Central memory CD8-positive, alpha-beta T cell (primary cell): ENCODE results near the gene TRERF1.

Experiments
- ATAC-seq: fragments of 150-1000 bp; cut with Tn5 transposase; replicated peaks from 2 replicates; pipeline ENCODE4 v1.10.0; 2022; ENCODE audit warnings: mild to moderate bottlenecking, moderate FRiP score, moderate number of reproducible peaks; ENCODE audit not compliant: poor library complexity, severe bottlenecking; ENCODE audit errors: extremely low read depth
- DNase-seq, 2 donors: peaks; one replicate each; pipeline ENCODE4 v3.0.0; 2021; ENCODE audit warnings: low spot score in 2 of 2
- H3K27ac Mint-ChIP-seq: one replicate; pipeline ENCODE4 v1.8.0; 2022; ENCODE audit warnings: low read depth, mild to moderate bottlenecking, moderate library complexity, mixed read lengths
- H3K27me3 Mint-ChIP-seq: one replicate; pipeline ENCODE4 v1.8.0; 2022; ENCODE audit warnings: mixed read lengths
- H3K36me3 Mint-ChIP-seq: one replicate; pipeline ENCODE4 v1.8.0; 2022; ENCODE audit warnings: mild to moderate bottlenecking, moderate library complexity, mixed read lengths; ENCODE audit not compliant: insufficient read depth
- H3K4me1 Mint-ChIP-seq: one replicate; pipeline ENCODE4 v1.8.0; 2022; ENCODE audit warnings: mixed read lengths
- H3K4me3 Mint-ChIP-seq: one replicate; pipeline ENCODE4 v1.8.0; 2022; ENCODE audit warnings: mild to moderate bottlenecking, moderate library complexity, mixed read lengths
- H3K9me3 Mint-ChIP-seq: one replicate; pipeline ENCODE4 v1.8.0; 2022; ENCODE audit warnings: mixed read lengths

TRERF1 gene

DNA sequence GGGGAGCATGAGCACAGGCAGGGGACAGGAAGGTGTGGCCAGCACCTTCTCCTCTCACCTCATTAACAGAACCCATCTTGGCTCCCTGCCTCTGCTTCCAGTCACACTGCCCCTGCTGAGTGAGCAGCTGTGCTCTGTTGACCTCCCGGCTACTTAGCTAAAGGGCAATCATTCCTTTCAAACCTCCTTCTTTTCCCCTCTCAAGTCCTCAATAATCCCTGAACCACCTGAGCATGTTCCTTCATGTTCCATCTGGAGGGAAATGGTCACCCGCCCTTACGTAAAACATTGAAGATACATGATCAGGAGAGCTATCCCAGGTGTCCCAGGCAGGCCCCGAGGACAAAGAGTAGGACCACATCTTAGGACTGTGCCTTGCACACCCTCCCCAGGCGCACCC, 212.4 kb downstream of the TRERF1 start:
- H3K9me3 Mint-ChIP-seq, result no peaks in the 10 kb centered on the region
- H3K4me3 Mint-ChIP-seq, result no peak overlapping the region
- no peak for DNase-seq
- peak overlapping the region; percentile 68 for H3K27ac Mint-ChIP-seq
- H3K4me1 Mint-ChIP-seq, result peaks cover 28% of the 10 kb centered on the region
- ATAC-seq, result no peak
- no peaks in the 10 kb centered on the region for H3K27me3 Mint-ChIP-seq
- peaks cover 48% of the 10 kb centered on the region for H3K36me3 Mint-ChIP-seq

DNA sequence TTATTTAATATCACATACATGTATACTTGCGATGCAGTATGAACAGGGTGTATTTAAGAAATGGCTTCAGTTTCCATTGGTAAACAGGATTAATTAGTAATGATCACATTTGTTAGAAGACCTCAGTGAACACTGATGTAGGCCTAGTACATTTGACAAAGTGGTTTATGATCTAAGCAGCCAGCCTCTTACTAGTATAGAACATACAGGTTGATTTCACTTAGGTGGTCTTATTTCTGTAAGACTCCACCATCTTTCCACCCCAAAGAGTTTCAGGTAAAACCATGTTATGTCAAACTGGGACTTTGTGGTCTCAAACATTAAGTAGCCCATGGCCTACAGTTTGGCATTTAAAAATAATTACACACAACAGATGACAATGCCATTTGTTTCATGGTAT, 213.9 kb downstream of the TRERF1 start:
- Mint-ChIP-seq H3K9me3 (no peaks in the 10 kb centered on the region), H3K4me3 (no peak overlapping the region), H3K36me3 (peaks cover 46% of the 10 kb centered on the region), H3K27ac (peak overlapping the region; percentile 78), H3K27me3 (no peaks in the 10 kb centered on the region), H3K4me1 (peaks cover 28% of the 10 kb centered on the region)
- ATAC-seq, result no peak
- no peak for DNase-seq

DNA sequence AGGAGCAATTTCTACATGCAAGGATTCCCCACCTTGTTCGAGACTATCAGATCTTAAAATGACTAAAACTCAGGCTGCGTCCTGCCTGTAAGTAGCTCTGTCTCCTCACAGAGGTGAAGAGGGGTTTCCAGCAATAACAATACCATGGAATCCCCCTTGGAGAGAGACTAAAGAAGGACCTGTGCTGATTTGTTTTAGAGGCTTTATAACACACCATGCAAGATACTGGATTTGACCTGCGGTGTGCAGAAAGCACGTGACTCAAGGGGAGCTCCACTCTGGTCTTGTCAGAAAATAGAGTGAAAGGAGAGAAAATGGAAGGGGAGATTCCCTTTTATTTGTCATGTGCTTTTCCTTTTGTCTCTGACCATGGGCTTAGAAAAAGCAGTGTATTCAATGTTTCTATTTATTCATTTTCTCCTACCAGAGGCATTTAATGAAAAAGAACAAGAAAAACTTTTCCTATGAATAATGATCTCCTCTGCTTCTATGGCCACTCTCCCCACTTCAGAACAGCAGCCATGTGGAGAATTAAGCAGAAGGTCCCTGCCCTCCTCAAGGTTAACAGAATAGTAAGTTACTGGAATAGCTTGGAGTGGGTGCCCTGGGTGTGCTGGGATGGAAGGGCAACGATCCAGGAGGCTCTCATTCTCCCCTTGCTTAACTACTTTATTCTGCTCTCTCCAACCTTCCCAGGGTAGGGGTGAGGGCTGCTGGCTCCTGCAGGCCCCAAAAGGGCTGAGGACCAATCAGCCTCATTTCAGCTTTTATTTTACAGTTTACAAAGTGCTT, 214.8 kb downstream of the TRERF1 start:
- Mint-ChIP-seq H3K27ac (peak overlapping the region; percentile 78), H3K4me3 (no peak overlapping the region), H3K36me3 (peaks cover 45% of the 10 kb centered on the region), H3K4me1 (peaks cover 28% of the 10 kb centered on the region), H3K9me3 (no peaks in the 10 kb centered on the region), H3K27me3 (no peaks in the 10 kb centered on the region)
- ATAC-seq (no peak), DNase-seq (no peak)

DNA sequence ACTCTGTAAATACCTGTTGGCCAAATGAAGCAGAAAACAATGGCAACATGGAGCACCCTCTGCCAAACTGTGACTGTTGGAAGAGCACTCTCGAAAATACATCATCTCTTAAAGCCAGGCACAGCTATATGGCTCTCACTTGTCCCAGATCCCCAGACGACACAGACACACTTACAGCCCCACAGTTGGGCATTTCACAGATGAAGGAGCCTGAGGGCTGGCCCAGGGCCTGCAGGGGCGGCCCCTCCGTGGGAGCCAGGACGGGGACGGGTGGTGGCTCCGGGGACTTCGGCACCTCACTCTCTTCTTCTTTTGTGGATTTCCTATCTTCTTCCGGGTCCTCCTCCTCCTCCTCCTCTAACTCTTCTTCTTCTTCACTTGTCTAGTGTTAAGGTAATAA, 215.7 kb downstream of the TRERF1 start:
- Mint-ChIP-seq H3K27ac (peak overlapping the region; percentile 78), H3K9me3 (no peaks in the 10 kb centered on the region), H3K27me3 (no peaks in the 10 kb centered on the region), H3K4me1 (peaks cover 28% of the 10 kb centered on the region), H3K36me3 (peaks cover 40% of the 10 kb centered on the region), H3K4me3 (no peak overlapping the region)
- no peak for DNase-seq
- no peak for ATAC-seq

DNA sequence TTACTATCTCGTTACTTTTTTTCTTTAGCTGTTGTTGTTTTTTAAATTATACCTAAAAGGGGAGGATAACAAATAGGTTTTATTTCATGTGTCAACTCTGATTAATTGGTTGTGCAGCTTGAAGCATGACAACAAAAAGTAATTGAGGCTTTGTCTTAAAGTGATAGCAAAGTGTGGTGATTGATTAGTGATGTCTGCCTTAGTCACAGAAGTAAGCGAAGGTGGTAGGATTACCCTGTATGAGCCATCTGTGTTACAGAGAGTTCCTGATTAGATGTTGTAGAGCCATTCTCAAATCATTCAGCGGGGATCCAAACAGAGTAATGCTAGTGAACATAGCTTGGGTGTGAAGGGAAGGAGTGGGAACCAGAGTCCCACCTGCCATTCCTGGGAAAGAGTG, 219.7 kb downstream of the TRERF1 start:
- no peaks in the 10 kb centered on the region for H3K9me3 Mint-ChIP-seq
- ATAC-seq, result no peak
- DNase-seq, result no peak
- H3K27ac Mint-ChIP-seq, result no peak overlapping the region
- peaks cover 11% of the 10 kb centered on the region for H3K4me1 Mint-ChIP-seq
- H3K27me3 Mint-ChIP-seq, result no peaks in the 10 kb centered on the region
- H3K4me3 Mint-ChIP-seq, result no peak overlapping the region
- H3K36me3 Mint-ChIP-seq, result peaks cover 42% of the 10 kb centered on the region

DNA sequence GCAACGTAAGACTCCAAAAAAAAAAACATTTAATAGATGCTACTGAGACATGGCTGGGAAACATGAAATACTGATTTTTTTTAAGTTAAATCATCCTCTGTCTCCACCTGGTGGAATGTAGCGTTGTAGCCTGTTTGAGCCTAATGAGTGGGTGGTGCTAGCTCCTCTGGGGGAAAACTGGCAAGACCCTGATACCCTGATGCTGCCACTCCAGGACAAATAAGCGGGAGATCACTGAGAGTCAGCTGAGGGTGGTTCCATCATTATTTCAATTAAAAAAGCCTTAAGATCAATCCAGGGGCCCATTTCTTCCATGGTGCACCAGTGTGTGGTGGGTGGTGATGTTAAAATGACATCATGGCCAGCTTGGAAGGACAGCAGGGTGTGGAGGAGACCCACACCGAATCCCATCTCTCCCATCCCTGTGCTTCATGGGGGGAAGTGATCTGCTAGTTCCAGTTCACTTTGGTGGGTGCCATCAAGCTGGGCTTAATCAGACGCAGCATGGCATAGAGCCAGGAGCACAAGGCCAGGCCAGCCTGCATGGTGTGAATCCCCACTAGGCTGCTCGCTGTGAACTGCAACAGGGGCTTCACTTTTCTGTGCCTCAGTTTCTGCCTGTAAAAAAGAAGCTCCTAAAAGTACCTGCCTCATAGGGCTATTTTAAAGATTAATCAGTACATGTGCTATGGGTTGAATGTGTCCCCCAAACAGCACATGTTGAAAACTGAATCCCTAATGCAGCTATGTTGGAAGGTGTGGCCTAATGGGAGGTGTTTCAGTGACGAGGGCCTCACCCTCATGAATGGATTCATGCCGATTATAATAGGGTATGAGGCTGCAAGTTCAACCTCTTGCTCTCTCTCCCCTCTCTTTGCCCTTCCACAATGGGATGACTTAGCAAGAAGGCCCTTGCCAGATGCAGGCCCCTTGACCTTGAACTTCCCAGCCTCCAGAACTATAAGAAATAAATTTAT, 221.1 kb downstream of the TRERF1 start:
- Mint-ChIP-seq H3K9me3 (no peaks in the 10 kb centered on the region), H3K27me3 (no peaks in the 10 kb centered on the region), H3K4me3 (no peak overlapping the region), H3K36me3 (peaks cover 37% of the 10 kb centered on the region), H3K4me1 (no peaks in the 10 kb centered on the region), H3K27ac (no peak overlapping the region)
- DNase-seq (no peak), ATAC-seq (no peak)

DNA sequence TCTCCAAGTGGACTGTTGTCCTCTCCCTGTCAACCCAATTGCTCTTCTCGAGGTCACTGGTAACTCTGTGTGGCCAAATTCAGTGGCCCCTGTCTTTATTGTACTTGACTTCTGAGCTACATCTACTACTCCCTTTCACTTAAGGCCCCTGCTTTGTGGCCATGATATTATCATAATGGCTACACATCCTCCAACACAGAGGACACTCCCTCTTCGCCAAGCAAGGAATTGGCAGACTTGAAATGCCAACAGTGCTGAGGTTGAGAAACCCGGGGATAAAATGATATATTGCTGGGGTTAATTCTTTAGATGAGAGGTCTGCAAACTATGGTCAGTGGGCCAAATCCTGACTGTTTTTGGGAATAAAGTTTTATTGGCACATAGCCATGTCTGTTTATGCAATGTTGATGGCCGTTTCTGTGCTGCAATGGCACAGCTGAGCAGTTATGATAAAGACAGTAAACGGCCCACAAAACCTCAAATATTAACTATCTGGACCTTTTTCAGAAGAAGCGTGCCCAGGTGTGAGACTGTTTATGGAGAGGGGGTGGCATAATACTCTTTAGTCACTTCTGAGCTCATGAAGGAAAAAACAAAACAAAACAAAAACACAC, 222.1 kb downstream of the TRERF1 start:
- peaks cover 37% of the 10 kb centered on the region for H3K36me3 Mint-ChIP-seq
- no peak overlapping the region for H3K27ac Mint-ChIP-seq
- ATAC-seq (no peak), DNase-seq (no peak)
- no peaks in the 10 kb centered on the region for H3K27me3 Mint-ChIP-seq
- no peaks in the 10 kb centered on the region for H3K9me3 Mint-ChIP-seq
- no peaks in the 10 kb centered on the region for H3K4me1 Mint-ChIP-seq
- H3K4me3 Mint-ChIP-seq, result no peak overlapping the region

DNA sequence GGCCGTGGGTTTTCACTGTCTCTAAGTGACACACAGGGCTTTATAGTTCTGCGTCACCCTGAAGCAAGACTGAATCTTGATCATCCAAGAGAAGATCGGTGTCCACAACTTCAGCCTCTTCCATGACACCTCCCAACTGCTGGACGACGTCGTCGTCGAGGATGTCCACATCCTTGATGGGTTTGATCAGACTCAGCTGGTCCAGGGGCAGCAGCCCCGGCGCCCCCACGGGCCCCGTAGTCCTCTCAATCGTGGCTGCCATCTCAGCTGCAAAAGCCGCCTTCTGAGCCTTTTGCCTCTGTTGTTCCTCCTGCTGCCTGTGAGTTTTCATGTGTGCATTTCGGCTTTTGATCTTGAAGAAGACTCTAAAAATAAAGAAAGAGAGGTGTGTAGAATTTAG, 223.4 kb downstream of the TRERF1 start:
- no peak for DNase-seq
- no peak overlapping the region for H3K4me3 Mint-ChIP-seq
- ATAC-seq, result no peak
- peaks cover 32% of the 10 kb centered on the region for H3K36me3 Mint-ChIP-seq
- no peaks in the 10 kb centered on the region for H3K27me3 Mint-ChIP-seq
- no peaks in the 10 kb centered on the region for H3K4me1 Mint-ChIP-seq
- H3K27ac Mint-ChIP-seq, result no peak overlapping the region
- H3K9me3 Mint-ChIP-seq, result no peaks in the 10 kb centered on the region

DNA sequence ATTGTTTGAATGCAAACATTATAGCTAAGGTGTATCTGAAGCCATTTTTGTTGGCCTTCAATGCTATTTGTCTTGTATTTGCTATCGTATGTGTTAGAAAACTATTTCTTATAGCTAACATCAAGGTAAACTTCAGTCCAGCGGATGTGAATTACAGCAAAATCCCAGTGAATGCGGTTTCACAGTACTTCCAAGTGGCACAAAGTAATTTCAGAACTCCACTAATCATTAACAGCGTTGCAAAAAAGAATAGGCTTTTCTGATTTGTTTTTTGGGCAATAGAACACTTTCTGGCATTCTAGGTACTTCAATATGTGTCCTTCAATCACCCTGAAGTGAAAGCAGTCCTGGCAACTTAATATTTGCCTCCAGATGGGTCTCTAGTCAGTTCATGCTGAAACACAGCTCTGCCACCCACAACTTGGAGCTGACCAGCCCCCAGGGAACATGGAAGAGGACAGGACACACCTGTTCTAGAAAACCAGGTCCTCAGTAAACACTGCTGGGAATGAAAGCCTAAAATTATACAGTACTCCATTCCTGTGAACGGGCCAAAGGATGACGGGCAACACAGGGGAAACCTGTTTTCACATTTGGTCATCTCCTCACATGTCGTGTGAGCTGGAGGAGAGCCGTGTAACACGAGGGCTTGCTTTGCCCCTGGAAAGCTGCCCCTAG, 224.4 kb downstream of the TRERF1 start:
- DNase-seq (no peak), ATAC-seq (no peak)
- H3K36me3 Mint-ChIP-seq, result peaks cover 30% of the 10 kb centered on the region
- H3K9me3 Mint-ChIP-seq, result no peaks in the 10 kb centered on the region
- no peak overlapping the region for H3K4me3 Mint-ChIP-seq
- no peaks in the 10 kb centered on the region for H3K4me1 Mint-ChIP-seq
- peak overlapping the region; percentile 79 for H3K27ac Mint-ChIP-seq
- no peaks in the 10 kb centered on the region for H3K27me3 Mint-ChIP-seq

DNA sequence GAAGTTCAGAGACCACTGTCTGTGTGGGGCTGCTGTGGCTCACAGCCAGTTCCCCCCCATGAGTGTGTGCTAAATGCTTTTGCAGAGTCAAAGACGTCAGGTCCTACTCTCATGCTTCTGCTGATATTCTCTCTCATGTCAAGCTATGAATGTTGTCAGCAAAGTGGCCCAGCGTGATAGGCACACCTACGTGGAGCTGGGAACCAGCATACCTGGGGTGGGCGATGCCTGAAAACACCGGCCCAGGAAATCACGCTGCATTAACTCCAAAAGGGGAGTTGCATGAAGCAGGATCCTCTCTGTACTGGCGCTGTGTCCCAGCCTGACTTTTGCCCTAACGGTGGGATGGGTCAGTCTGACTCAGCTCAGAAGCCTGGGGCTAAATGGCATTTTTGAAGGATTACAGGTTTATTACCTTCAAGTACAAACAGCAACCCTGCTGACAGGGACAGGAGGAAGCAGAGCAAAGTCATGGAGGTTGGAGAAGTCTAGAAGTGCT, 225.0 kb downstream of the TRERF1 start:
- H3K36me3 Mint-ChIP-seq, result peaks cover 27% of the 10 kb centered on the region
- DNase-seq (no peak), ATAC-seq (no peak)
- peak overlapping the region; percentile 79 for H3K27ac Mint-ChIP-seq
- no peaks in the 10 kb centered on the region for H3K27me3 Mint-ChIP-seq
- H3K4me3 Mint-ChIP-seq, result no peak overlapping the region
- H3K4me1 Mint-ChIP-seq, result no peaks in the 10 kb centered on the region
- no peaks in the 10 kb centered on the region for H3K9me3 Mint-ChIP-seq

DNA sequence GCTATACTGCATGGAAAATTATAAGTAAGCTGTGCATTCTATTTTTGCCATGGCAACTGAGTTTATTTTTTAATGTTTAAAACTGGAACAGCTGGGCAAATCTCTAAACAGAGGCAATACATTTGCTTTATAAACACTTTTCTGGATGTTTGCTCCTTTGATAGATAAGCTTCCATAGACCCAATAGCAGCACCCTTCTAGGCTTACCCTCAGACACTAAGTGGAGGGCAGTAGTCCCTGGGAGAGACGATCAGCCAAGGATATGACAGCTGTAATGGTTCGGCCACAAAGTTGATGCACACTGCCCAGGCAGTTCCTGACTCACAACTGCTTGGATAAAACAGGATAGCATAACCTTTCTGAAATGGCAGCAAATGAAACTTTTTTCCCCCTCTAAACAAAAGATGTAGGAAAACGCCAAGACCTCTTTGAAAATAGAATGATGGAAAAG, 225.5 kb downstream of the TRERF1 start:
- H3K4me1 Mint-ChIP-seq, result no peaks in the 10 kb centered on the region
- no peaks in the 10 kb centered on the region for H3K9me3 Mint-ChIP-seq
- DNase-seq (no peak), ATAC-seq (no peak)
- no peaks in the 10 kb centered on the region for H3K27me3 Mint-ChIP-seq
- H3K36me3 Mint-ChIP-seq, result peaks cover 29% of the 10 kb centered on the region
- H3K4me3 Mint-ChIP-seq, result no peak overlapping the region
- H3K27ac Mint-ChIP-seq, result peak overlapping the region; percentile 79

DNA sequence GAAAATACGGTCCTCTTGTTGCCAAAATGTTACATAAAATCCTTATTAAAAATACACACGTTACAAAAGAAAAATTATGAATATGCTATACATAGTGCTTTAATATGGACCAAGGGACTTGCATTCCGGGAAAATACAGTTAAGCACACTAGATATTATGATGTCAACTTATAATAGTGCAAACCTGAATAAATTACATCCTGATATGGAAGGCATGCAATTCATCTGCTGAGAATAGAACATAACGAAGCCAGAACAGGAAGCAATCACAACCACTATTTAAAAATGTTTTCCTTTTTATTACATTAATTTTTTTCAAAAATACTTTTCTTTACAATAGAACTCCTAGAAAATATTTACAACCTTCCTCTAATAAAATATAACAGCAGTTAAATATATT, 226.3 kb downstream of the TRERF1 start:
- peaks cover 29% of the 10 kb centered on the region for H3K36me3 Mint-ChIP-seq
- no peaks in the 10 kb centered on the region for H3K4me1 Mint-ChIP-seq
- no peak overlapping the region for H3K4me3 Mint-ChIP-seq
- DNase-seq, result no peak
- H3K27me3 Mint-ChIP-seq, result no peaks in the 10 kb centered on the region
- H3K27ac Mint-ChIP-seq, result no peak overlapping the region
- no peak for ATAC-seq
- no peaks in the 10 kb centered on the region for H3K9me3 Mint-ChIP-seq
